KBM-7 (cell line): ENCODE measurements around the gene DHRS7B.
"Not testable (repeated sequence)": the region's sequence is repeated elsewhere in the genome, so short reads cannot be mapped to it uniquely, and the experiment has no call there.

Source experiments
- DNase-seq: peaks from one replicate; pipeline ENCODE4 v3.0.0-alpha.2; 2015
- in situ Hi-C: fragments of 300-500 bp; cut with MboI; formaldehyde crosslinking; loops from 2 replicates; pipeline ENCODE4 v1.14.3; 2020; ENCODE audit warnings: low sequenced_read_pairs, low pct_unique_long_range_greater_than_20kb, mixed read lengths

DHRS7B gene

DNA sequence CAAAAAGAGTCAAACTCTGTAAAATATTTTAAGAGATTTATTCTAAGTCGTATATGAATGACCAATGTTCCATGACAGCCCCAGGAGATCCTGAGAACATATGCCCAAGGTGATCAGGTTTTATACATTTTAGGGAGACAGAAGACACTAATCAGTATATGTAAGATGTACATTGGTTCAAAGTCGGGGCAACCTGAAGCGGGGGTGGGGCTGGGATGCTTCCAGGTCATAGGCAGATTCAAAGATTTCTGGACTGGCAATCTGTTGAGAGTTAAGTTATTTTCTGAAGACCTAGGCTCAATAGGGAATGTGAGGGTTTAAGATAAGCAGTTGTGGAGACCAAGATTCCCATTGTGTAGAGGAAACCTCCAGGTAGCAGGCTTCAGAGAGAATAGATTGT lies 20.4 kb upstream of the DHRS7B start:
- in situ Hi-C loops: no loop called here
- DNase-seq: no peak

- in situ Hi-C loops, DNase-seq: not testable (repeated sequence)
These were observed 19.6 kb upstream of the DHRS7B start for GRCh38 chr17:21107067-21107650.

DNA sequence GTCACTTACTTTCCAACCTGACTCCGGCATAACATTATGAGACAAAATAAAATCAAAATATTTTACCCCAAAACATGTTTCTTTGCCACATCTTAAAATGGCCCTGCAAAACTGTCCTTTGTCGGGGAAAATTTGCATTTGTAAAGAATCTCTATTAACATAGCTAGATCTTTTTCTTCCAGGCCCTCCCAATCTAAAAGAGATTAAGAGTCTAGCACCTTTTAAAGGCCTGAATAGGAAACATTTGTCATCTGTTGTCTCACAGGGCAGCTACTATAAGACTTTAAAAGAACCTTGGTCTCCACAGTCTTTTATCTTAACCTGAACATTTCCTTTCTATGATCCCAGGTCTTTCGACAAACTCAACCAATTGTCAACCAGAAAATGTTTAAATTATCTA lies 18.1 kb upstream of the DHRS7B start:
- no peak for DNase-seq
- in situ Hi-C loops: no loop called here

- DNase-seq: no peak
- in situ Hi-C loops: no loop called here
These were observed 13.6 kb upstream of the DHRS7B start for GRCh38 chr17:21113049-21113690.

- no peak for DNase-seq
- in situ Hi-C loops: no loop called here
These were observed 13.0 kb upstream of the DHRS7B start for GRCh38 chr17:21113716-21114115.

DNA sequence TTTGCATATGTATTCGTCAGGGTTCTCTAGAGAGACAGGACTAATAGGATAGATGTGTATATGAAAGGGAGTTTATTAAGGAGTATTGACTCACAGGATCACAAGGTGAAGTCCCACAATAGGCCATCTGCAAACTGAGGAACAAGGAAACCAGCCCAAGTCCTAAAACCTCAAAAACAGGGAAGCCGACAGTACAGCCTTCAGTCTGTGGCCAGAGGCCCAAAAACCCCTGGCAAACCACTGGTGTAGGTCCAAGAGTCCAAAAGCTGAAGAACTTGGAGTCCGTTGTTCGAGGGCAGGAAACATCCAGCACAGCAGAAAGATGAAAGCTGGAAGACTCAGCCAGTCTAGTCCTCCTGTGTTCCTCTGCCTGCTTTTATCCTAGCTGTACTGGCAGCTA lies 12.0 kb upstream of the DHRS7B start:
- in situ Hi-C loops, DNase-seq: not testable (repeated sequence)

DNA sequence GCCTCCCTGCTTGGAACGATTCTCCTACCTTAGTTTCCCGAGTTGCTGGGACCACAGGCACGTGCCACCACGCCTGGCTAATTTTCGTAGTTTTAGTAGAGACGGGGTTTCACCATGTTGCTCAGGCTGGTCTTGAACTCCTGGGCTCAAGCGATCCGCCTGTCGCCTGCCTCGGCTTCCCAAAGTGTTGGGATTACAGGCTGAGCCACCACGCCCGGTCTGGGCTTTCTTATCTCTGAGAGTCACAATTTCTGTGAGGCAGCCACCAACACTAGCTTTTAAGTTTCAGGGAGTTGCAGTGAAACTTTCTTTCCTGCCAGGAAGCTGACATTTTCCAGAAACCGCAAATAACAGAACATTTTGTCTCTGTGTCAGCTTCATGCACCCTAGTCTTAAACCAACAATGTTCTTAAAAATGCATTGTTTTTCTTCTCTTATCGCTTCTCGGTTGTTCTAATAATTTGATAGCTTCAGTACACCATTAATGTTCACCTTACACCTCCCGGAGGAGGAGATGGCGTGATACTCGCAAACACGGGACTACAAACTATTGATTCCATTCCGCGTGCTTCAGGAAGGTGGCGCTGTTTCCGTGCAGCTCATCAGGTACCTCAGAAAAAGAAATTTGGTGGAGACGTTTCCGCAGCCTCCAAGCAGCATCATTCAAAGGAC lies 7.4 kb upstream of the DHRS7B start:
- in situ Hi-C loops: no loop called here

GRCh38 chr17:21119919-21120249 lies 6.9 kb upstream of the DHRS7B start:
- in situ Hi-C loops: no loop called here
- no peak for DNase-seq

More for the DNA sequence above, 7.4 kb upstream of the DHRS7B start:
- peak; percentile 79 for DNase-seq

DNA sequence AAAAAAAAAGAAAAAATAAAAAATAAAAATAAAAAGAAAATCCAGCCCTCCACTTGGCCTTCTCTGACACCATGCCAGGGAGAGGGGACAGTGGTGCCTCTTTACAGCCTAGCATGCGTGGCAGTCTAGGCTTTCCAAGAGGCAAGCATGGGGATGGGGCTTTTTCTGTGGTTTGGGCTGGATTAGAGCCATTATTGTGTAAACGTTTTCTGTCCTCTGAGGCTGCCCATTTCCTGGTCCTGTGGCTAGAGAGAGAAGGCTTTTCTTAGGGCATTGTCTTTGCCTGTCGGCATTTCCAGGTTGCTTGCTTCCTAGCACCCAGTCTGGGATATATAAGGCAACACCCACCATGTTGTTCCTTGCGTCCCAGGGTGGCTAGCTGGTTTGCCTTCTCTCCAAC lies 2.7 kb upstream of the DHRS7B start:
- in situ Hi-C loops: no loop called here
- peak; percentile 64 for DNase-seq

DNA sequence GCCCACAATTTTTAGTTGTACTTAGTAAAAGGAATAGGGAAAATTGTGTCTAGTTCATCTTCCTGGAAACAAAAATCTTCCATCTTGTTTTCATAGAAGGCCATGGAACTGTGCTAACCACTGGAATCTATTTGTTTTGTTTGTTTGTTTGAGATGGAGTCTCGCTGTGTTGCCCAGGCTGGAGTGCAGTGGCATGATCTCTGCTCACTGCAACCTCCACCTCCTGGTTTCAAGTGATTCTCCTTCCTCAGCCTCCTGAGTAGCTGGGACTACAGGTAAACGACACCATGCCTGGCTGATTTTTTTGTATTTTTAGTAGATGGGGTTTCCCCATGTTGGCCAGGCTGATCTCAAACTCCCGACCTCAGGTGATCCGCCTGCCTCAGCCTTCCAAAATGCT lies 2.2 kb upstream of the DHRS7B start:
- in situ Hi-C loops: not testable (repeated sequence)

DNA sequence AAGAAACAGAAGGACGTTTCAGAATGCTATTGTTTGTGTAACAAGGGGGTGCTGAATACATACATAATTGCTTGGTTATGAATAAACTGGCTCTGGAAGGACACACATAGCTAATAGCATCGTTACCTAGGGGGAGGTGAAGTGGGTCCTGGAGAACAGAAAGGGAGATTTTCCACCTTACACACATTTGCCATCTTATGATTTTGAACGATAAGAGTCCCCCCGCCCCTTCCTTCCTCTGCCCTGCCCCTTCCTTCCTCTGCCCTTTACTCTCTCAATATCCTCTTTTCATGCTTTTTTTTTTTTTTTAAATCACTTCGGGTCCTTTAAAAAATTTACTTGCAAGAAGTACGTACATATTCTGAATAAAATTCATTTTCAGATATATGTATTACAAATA lies 902 bp upstream of the DHRS7B start:
- peak; percentile 85 for DNase-seq
- in situ Hi-C loops: loop anchor here (25.0 kb wide), 2 partner anchors 111 to 336 kb away; no protein-coding TSS in a partner anchor

More for the DNA sequence above, 2.2 kb upstream of the DHRS7B start:
- not testable (repeated sequence) for DNase-seq

DNA sequence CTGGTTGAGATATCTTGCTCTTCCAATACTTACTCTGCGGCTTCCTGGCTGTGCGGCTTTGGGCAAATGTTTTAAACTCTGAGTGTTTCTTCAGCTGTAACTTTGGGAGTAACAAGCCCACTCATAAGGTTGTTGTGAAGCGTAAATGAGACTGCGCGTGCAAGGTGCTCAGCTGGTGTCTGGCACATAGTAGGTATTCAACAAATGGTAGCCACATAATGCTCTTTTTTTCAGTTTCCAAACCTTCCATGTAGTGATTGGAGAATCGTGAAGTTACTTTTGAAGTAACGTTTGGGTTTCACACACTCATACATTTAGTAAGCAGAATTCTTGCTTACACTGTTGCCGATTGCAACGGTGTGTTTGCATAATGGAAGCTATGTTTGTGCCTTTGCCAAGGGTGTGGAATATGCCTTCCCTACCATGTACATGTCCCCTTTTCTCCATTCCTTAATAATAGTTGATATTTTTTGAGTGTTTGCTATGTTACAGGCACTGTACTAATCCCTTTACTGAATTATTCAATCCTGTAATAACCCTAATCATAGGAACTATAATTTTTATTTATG lies 829 bp downstream of the DHRS7B start:
- in situ Hi-C loops: loop anchor here (25.0 kb wide), 2 partner anchors 110 to 335 kb away; no protein-coding TSS in a partner anchor
- DNase-seq: no peak

DNA sequence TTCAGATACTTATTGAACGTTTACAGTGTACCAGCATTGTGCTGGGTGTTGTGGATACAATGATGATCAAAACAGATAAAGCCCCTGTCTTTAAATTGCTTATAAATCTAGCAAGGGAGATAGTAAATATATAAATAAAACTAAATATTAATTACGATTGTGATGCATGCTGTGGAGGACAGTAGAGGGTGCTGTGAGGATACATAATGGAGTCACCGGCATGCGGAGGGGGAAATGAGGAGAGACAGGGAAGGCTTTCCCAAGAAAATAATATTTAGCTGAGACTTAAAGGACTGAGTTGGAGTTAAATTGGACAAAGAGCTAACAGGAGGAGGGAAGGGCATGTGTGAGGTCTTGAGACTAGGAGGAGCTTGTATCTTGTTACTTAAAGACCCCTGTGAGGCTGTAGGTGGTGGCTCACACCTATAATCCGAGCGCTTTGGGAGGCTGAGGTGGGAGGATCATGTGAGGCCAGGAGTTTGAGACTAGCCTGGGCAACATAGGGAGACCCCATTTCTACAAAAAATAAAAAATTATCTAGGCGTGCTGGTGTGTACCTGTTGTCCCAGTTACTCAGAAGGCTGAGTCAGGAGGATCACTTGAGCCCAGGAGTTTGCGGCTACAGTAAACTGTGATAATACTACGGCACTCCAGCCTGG lies 2.4 kb downstream of the DHRS7B start:
- in situ Hi-C loops: loop anchor here (25.0 kb wide), 2 partner anchors 108 to 333 kb away; no protein-coding TSS in a partner anchor

GRCh38 chr17:21131137-21131536 lies 4.4 kb downstream of the DHRS7B start:
- in situ Hi-C loops: loop anchor here (25.0 kb wide), 2 partner anchors 106 to 331 kb away; no protein-coding TSS in a partner anchor
- no peak for DNase-seq

More for the DNA sequence above, 2.4 kb downstream of the DHRS7B start:
- DNase-seq: peak; percentile 31

- in situ Hi-C loops: loop anchor here (25.0 kb wide), 2 partner anchors 105 to 330 kb away; no protein-coding TSS in a partner anchor
- DNase-seq: peak; percentile 27
These were observed 5.7 kb downstream of the DHRS7B start for GRCh38 chr17:21132428-21132827.

DNA sequence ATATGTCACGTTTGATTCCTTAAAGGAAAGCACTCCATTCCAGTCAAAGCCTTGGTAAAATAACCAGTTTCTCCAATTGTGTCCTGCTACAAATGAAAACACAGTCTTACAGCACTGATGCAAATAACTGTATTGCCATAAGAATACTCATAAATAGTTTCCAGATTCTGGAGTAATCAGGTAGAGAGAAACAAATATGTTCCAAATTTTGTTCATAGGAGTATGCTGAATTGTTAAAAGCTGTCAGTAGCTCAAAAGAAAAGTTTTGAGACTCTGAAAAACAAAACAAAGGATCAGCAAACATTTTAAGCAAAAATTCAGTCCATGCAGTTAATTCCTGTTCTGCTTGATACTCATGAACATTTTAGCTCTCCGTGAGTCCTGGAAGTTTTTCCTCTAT lies 7.8 kb downstream of the DHRS7B start:
- DNase-seq: no peak
- in situ Hi-C loops: loop anchor here (25.0 kb wide), 2 partner anchors 103 to 328 kb away; no protein-coding TSS in a partner anchor

DNA sequence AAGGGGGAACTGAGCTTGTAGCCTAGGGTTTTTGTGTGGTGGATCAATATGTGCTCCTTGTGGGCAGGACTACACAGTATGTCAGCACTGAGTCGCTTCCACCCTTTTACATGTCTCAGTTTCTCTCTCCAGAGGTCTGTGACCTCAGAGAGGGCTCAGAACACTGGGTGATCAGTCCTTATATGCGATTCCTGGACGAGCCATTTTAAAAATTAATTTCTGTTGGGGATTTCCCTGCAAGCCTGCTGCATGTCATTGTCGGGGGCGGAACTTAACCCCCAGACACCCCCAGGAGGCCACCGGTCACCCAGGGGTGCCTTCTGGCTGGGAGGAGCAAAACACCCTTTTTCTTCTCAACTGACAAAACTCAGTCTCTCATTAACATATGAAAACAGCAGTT lies 14.1 kb downstream of the DHRS7B start:
- DNase-seq: no peak
- in situ Hi-C loops: loop anchor here (25.0 kb wide), 2 partner anchors 96 to 321 kb away; no protein-coding TSS in a partner anchor

GRCh38 chr17:21141331-21141730 lies 14.6 kb downstream of the DHRS7B start:
- in situ Hi-C loops: loop anchor here (25.0 kb wide), 2 partner anchors 96 to 321 kb away; no protein-coding TSS in a partner anchor
- DNase-seq: no peak

DNA sequence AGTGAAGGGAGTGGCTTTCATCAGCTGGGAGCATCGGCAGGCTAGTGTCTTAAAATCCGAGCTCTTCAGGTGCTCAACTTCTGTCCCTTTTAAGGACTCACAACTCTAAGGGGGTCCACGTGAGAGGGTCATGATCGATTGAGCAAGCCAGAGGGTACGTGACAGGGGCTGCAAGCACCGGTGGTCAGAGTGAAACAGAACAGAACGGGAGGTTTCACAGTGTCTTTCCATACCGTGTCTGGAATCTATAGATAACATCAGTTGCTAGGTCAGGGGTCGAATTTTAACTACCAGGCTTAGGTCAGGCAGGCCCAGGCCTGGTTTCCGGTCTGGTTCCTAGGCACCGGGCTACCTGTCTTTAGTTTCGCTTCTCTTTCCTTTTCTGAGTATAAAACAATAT lies 15.3 kb downstream of the DHRS7B start:
- in situ Hi-C loops: loop anchor here (25.0 kb wide), 2 partner anchors 95 to 320 kb away; no protein-coding TSS in a partner anchor
- not testable (repeated sequence) for DNase-seq
